ENCODE results near the gene GLIS1. TPM values are rescaled to one million over a fixed set of nuclear protein-coding genes. Genes with fewer than 3 reads are reported as not detected.

The GLIS1 gene
- total RNA-seq, 1 donor from 2014 or later: not detected

DNA sequence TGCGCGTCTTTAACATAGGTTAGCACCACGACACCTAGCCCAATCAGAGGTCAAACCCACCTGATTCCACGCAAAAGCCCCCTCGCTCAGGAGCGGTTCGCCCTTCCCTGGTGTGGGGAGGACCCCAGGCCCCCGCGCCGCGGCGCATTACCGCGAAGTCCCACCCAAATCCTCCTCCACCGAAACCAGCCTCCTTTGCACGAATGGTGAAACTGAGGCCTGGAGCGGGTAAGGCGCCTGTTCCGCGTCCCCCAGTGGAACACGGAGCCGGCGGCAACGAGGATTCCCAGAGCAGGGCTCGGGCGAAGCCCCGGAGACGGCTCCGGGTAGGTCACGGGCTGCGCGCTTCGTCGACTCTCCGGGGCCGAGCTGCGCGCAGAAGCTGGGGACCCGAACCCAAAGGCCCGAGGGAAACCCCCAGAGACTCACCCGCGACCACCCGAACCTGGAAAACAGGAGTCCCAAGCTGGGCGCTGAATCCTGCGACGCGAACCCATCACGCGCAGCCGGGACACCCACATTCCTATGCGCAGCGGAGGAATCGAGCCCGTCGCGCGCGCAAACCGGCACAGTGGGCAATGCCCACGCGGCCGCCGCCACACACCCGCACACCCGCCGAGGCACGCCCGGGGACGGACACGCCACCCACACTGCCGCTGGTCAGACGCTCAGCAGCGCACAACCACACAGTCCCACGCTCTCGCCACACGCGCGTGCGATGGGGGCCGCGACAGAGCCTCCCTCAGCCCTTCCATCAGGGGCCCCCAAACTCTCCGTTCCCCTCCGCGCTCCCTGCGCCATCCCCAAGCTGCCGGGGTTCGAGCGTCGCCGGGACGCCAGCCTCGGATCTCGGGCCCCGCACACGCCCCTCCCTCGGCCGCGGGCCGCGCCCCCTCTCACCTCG, 507 bp downstream of the GLIS1 start:
- Mint-ChIP-seq H3K4me1 (peaks cover 8% of the 10 kb centered on the region), H3K4me3 (peak overlapping the region; percentile 66), H3K27me3 (peaks cover 47% of the 10 kb centered on the region), H3K27ac (no peak overlapping the region), H3K36me3 (ENCODE audit: low read depth) (no peaks in the 10 kb centered on the region), H3K9me3 (peaks cover 12% of the 10 kb centered on the region)
- no peak for TF ChIP-seq CTCF (IDR thresholded peaks at IDR 0.05)
- no peak for ATAC-seq (ENCODE audit: low read depth)
- POLR2A ChIA-PET: no interaction called here
- intact Hi-C loops (cut with micrococcal nuclease): no loop called here
- peak; percentile 18 for DNase-seq
- CTCF ChIA-PET: no interaction called here

DNA sequence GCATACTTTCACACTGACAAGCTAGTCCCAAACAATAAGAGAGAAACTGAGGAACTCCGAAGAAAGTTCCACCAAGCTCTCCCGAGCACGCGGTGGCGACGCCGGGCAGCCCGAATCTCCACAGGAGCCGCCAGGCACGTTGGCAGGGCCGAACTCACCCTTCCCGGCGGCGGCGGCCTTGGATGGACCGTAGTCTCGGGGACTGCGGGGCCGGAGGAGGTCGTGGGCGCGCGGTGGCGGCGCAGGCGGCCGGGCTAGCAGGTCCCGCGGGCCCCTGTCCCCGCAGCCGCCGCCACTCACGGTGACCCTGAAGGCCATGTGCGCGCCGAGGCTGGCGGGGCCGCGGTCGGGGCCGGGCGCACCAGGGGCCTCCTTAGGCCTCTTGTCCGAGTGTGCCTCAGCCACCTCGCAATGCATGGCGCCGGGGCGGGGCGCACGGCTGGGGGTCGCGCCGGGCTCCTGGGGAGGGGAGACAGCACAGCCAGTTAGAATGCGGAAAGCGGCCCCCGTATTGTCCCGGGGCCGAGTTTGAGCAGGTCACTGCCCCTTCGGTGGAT, 1.2 kb downstream of the GLIS1 start:
- POLR2A ChIA-PET: no interaction called here
- no peak for TF ChIP-seq CTCF (IDR thresholded peaks at IDR 0.05)
- peak overlapping the region; percentile 19 for H3K4me3 Mint-ChIP-seq
- intact Hi-C loops (cut with micrococcal nuclease): no loop called here
- peaks cover 41% of the 10 kb centered on the region for H3K27me3 Mint-ChIP-seq
- ATAC-seq (ENCODE audit: low read depth) (no peak), DNase-seq (peak; percentile 23)
- CTCF ChIA-PET: no interaction called here
- no peak overlapping the region for H3K27ac Mint-ChIP-seq
- H3K9me3 Mint-ChIP-seq: peaks cover 5% of the 10 kb centered on the region
- H3K36me3 Mint-ChIP-seq (ENCODE audit: low read depth): no peaks in the 10 kb centered on the region
- H3K4me1 Mint-ChIP-seq: peaks cover 8% of the 10 kb centered on the region

DNA sequence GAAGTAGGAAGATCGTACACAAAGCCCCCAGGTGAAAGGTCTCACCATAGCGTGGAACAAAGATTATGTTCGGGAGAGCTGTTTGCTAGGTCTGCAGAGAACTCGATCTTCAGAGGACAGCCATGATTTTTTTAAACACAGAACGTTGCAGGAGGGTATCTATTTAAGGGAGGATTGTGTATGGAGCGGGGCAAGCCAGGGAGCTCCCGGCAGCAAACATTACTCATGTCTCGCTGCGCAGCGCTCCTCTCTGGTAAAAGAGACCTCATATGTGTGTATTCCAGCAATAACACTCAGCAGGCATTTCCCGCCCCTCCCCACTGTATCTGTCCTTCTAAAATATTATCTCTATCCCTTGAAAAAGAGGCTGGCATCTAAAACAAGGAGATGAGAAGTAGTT, 2.7 kb downstream of the GLIS1 start:
- Mint-ChIP-seq H3K36me3 (ENCODE audit: low read depth) (no peaks in the 10 kb centered on the region), H3K4me3 (no peak overlapping the region), H3K27me3 (peaks cover 37% of the 10 kb centered on the region), H3K4me1 (peaks cover 8% of the 10 kb centered on the region), H3K9me3 (no peaks in the 10 kb centered on the region), H3K27ac (no peak overlapping the region)
- POLR2A ChIA-PET: no interaction called here
- no peak for TF ChIP-seq CTCF (IDR thresholded peaks at IDR 0.05)
- no peak for ATAC-seq (ENCODE audit: low read depth)
- intact Hi-C loops (cut with micrococcal nuclease): no loop called here
- CTCF ChIA-PET: no interaction called here
- no peak for DNase-seq

- H3K4me1 Mint-ChIP-seq: peaks cover 8% of the 10 kb centered on the region
- ChIA-PET POLR2A (no interaction called here), CTCF (no interaction called here)
Measured at GRCh38 chr1:53735681-53736080, 3.3 kb downstream of the GLIS1 start.

More at GRCh38 chr1:53735681-53736080, 3.3 kb downstream of the GLIS1 start:
- DNase-seq: no peak
- H3K27me3 Mint-ChIP-seq: peaks cover 39% of the 10 kb centered on the region
- no peaks in the 10 kb centered on the region for H3K36me3 Mint-ChIP-seq (ENCODE audit: low read depth)
- H3K27ac Mint-ChIP-seq: no peak overlapping the region
- no peak for ATAC-seq (ENCODE audit: low read depth)
- H3K9me3 Mint-ChIP-seq: no peaks in the 10 kb centered on the region
- no peak overlapping the region for H3K4me3 Mint-ChIP-seq
- intact Hi-C loops (cut with micrococcal nuclease): no loop called here
- TF ChIP-seq CTCF (IDR thresholded peaks at IDR 0.05): no peak
